SK-N-SH (cell line): ENCODE measurements around the gene FLT4.

Experiments
- ELF1 ChIP-seq: IDR thresholded peaks from 2 replicates; pipeline ENCODE4 v1.4.0; 2012
- EP300 ChIP-seq, 2 experiments: IDR thresholded peaks; 2 replicates each; pipeline versions ENCODE4 v1.4.0 to v1.6.1; 2012; ENCODE audit warnings: borderline replicate concordance in 1 of 2, low read depth in 1 of 2, low read length in 1 of 2
- EZH2phosphoT487 ChIP-seq: fragments of 200-600 bp; sonication (generic); IDR thresholded peaks from 2 replicates; pipeline ENCODE4 v1.6.1; 2017; ENCODE audit warnings: low read depth, mixed run types, mild to moderate bottlenecking, antibody characterized with exemption, moderate library complexity, borderline replicate concordance
- FOXJ3 ChIP-seq: sonication (generic); formaldehyde crosslinking; IDR thresholded peaks from 2 replicates; pipeline ENCODE4 v1.5.1; 2020; ENCODE audit warnings: mild to moderate bottlenecking, missing genetic modification reagents
- MXI1 ChIP-seq: IDR thresholded peaks from 2 replicates; pipeline ENCODE4 v1.6.1; 2012; ENCODE audit warnings: mild to moderate bottlenecking, low read depth, low read length, improper control_type of control experiment
- NFIC ChIP-seq: IDR thresholded peaks from 2 replicates; pipeline ENCODE4 v1.4.0; 2012; ENCODE audit warnings: borderline replicate concordance
- RAD21 ChIP-seq: IDR thresholded peaks from 2 replicates; pipeline ENCODE4 v1.6.1; 2012; ENCODE audit warnings: mild to moderate bottlenecking, low read length
- TF ChIP-seq, protein P1 (sequence below): fragments of 200-600 bp; sonication (generic); IDR thresholded peaks from 2 replicates; pipeline ENCODE4 v1.6.1; 2017; ENCODE audit warnings: antibody characterized with exemption, mild to moderate bottlenecking, moderate library complexity
- TF ChIP-seq, protein P2 (sequence below): fragments of 150-350 bp; IDR thresholded peaks from 2 replicates; pipeline ENCODE4 v1.6.1; 2017; ENCODE audit warnings: antibody characterized with exemption, low read length, low read depth, borderline replicate concordance

DNA sequence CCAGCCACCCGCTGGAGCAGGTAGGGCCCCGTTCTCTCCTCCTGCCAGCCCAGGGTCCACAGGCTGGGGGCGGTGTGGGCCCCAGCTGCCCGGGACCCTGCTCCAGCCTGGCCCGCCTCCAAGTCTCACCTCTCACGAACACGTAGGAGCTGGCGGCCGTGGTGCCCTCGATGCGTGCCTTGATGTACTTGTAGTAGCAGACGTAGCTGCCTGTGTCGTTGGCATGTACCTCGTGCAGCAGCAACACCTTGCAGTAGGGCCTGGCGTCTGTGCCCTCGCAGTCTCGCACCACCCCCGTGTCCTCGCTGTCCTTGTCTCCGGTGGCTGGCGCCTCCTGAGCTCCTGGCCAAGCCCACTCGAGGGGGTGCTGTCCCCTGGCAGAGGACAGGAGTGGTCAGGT is 19.0 kb downstream of the FLT4 start:
- no peak for TF ChIP-seq RAD21
- TF ChIP-seq, protein P1, sequence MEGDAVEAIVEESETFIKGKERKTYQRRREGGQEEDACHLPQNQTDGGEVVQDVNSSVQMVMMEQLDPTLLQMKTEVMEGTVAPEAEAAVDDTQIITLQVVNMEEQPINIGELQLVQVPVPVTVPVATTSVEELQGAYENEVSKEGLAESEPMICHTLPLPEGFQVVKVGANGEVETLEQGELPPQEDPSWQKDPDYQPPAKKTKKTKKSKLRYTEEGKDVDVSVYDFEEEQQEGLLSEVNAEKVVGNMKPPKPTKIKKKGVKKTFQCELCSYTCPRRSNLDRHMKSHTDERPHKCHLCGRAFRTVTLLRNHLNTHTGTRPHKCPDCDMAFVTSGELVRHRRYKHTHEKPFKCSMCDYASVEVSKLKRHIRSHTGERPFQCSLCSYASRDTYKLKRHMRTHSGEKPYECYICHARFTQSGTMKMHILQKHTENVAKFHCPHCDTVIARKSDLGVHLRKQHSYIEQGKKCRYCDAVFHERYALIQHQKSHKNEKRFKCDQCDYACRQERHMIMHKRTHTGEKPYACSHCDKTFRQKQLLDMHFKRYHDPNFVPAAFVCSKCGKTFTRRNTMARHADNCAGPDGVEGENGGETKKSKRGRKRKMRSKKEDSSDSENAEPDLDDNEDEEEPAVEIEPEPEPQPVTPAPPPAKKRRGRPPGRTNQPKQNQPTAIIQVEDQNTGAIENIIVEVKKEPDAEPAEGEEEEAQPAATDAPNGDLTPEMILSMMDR, result no peak
- TF ChIP-seq MXI1, result no peak
- TF ChIP-seq FOXJ3 (CRISPR knock-in tag), result no peak
- no peak for TF ChIP-seq EZH2phosphoT487
- TF ChIP-seq, protein P2, sequence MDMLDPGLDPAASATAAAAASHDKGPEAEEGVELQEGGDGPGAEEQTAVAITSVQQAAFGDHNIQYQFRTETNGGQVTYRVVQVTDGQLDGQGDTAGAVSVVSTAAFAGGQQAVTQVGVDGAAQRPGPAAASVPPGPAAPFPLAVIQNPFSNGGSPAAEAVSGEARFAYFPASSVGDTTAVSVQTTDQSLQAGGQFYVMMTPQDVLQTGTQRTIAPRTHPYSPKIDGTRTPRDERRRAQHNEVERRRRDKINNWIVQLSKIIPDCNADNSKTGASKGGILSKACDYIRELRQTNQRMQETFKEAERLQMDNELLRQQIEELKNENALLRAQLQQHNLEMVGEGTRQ, result no peak
- TF ChIP-seq ELF1, result no peak
- no peak for TF ChIP-seq EP300 (IDR thresholded peaks at IDR 0.05; ENCODE audit: borderline replicate concordance in 1 of 2, low read depth in 1 of 2, low read length in 1 of 2)
- TF ChIP-seq NFIC, result no peak
